CD4-positive, alpha-beta T cell (primary cell): ENCODE results near the gene DAAM1. TPM values are rescaled to one million over a fixed set of nuclear protein-coding genes. Genes with fewer than 3 reads are reported as not detected.

Experiments used
- ATAC-seq: fragments of 200-7000 bp; cut with Tn5 transposase; one replicate; pipeline ENCODE4 v1.10.0; 2022; ENCODE audit warnings: mild to moderate bottlenecking; ENCODE audit not compliant: poor library complexity
- CTCF ChIA-PET: fragments of 350-600 bp; sonication (Branson Sonifier 250); formaldehyde crosslinking; loops from one replicate; lab custom pipeline; 2021; ENCODE audit warnings: antibody characterized with exemption, inconsistent platforms; lab: Charles Lee
- POLR2A ChIA-PET: fragments of 350-600 bp; sonication (Branson Sonifier 250); formaldehyde crosslinking; loops from one replicate; lab custom pipeline; 2021; ENCODE audit warnings: antibody characterized with exemption, inconsistent platforms; lab: Charles Lee
- DNase-seq, 14 experiments: peaks; one replicate each; pipeline ENCODE4 v3.0.0-alpha.2; 2013 to 2020; ENCODE audit warnings: mixed read lengths in 2 of 14
- H3K27ac ChIP-seq, 2 donors: one replicate each; pipeline versions ENCODE4 v1.5.1 to v1.7.0; 2013; ENCODE audit warnings: low read length in 2 of 2, low read depth in 1 of 2, mild to moderate bottlenecking in 1 of 2
- H3K27me3 ChIP-seq, 2 experiments: 1 replicate in 1 of 2; 2 replicates in 1 of 2; pipeline versions ENCODE4 v1.6.1 to v1.7.0; 2013; ENCODE audit warnings: low read length in 2 of 2, control low read depth in 1 of 2, mild to moderate bottlenecking in 1 of 2, moderate library complexity in 1 of 2; ENCODE audit not compliant: insufficient read depth in 2 of 2, control insufficient read depth in 1 of 2
- H3K36me3 ChIP-seq: one replicate; pipeline ENCODE4 v1.6.1; 2013; ENCODE audit warnings: low read length, control low read depth; ENCODE audit not compliant: insufficient read depth
- H3K4me1 ChIP-seq: one replicate; pipeline ENCODE4 v1.6.1; 2013; ENCODE audit warnings: low read length, control low read depth; ENCODE audit not compliant: insufficient read depth
- H3K4me3 ChIP-seq: one replicate; pipeline ENCODE4 v1.5.1; 2013; ENCODE audit warnings: mild to moderate bottlenecking, low read length, moderate library complexity
- H3K9me3 ChIP-seq, 2 experiments: 1 replicate in 1 of 2; 2 replicates in 1 of 2; pipeline versions ENCODE4 v1.6.1 to v1.7.0; 2013; ENCODE audit warnings: low read length in 2 of 2, mild to moderate bottlenecking in 2 of 2, control low read depth in 1 of 2, moderate library complexity in 1 of 2; ENCODE audit not compliant: control insufficient read depth in 1 of 2, insufficient read depth in 1 of 2
- H3K27ac Mint-ChIP-seq: one replicate; pipeline ENCODE4 v1.8.0; 2020; ENCODE audit warnings: mixed read lengths
- H3K27me3 Mint-ChIP-seq: one replicate; pipeline ENCODE4 v1.8.0; 2021; ENCODE audit warnings: mixed read lengths
- H3K36me3 Mint-ChIP-seq: one replicate; pipeline ENCODE4 v1.8.0; 2021; ENCODE audit warnings: low read depth, mixed read lengths
- H3K4me1 Mint-ChIP-seq: one replicate; pipeline ENCODE4 v1.8.0; 2021; ENCODE audit warnings: low read depth, mixed read lengths
- H3K4me3 Mint-ChIP-seq: one replicate; pipeline ENCODE4 v1.8.0; 2020; ENCODE audit warnings: mild to moderate bottlenecking, mixed read lengths
- H3K9me3 Mint-ChIP-seq: one replicate; pipeline ENCODE4 v1.8.0; 2020; ENCODE audit warnings: mixed read lengths
- CTCF ChIP-seq: fragments of 200-600 bp; IDR thresholded peaks from one replicate; pipeline ENCODE4 v1.8.0; 2022; ENCODE audit warnings: antibody characterized with exemption, mild to moderate bottlenecking
- intact Hi-C, 2 experiments: fragments of 100-400 bp; cut with DNase I in 1 of 2; cut with micrococcal nuclease in 1 of 2; formaldehyde crosslinking; loops; one replicate each; pipeline versions ENCODE4 v1.15.1 to v1.9.0; 2023 to 2025; cut with DNase I, micrococcal nuclease
- total RNA-seq, 174 experiments: library from RNA in 2 of 174; stranded (reverse) in 2 of 174; gene quantifications; one replicate each; pipeline ENCODE4 v1.2.3 and lab custom pipeline; 2021 to 2026

DAAM1 gene
- total RNA-seq, 2 experiments from 2014 or later = 7.4 to 8.8 TPM

GRCh38 chr14:59417311-59417710, 228.8 kb downstream of the DAAM1 start:
- intact Hi-C loops = no loop called here

GRCh38 chr14:59419303-59419702, 230.8 kb downstream of the DAAM1 start:
- no peaks in the 10 kb centered on the region for H3K36me3 Mint-ChIP-seq
- H3K4me3 Mint-ChIP-seq = no peak overlapping the region
- no peaks in the 10 kb centered on the region for H3K4me1 ChIP-seq
- ChIA-PET POLR2A (no interaction called here), CTCF (interaction anchor here (0.6 kb wide), 1 partner anchor 918 kb away, joined by 4 read pairs; no protein-coding TSS in a partner anchor)
- H3K4me3 ChIP-seq = no peak overlapping the region
- intact Hi-C loops = no loop called here
- H3K27me3 ChIP-seq = no peaks in the 10 kb centered on the region
- no peak overlapping the region for H3K27ac ChIP-seq
- H3K36me3 ChIP-seq = no peaks in the 10 kb centered on the region
- H3K9me3 ChIP-seq = no peaks in the 10 kb centered on the region
- no peaks in the 10 kb centered on the region for H3K4me1 Mint-ChIP-seq
- no peak overlapping the region for H3K27ac Mint-ChIP-seq
- DNase-seq (no peak), ATAC-seq (no peak)
- H3K27me3 Mint-ChIP-seq = no peaks in the 10 kb centered on the region
- no peak for TF ChIP-seq CTCF
- no peaks in the 10 kb centered on the region for H3K9me3 Mint-ChIP-seq

More at GRCh38 chr14:59417311-59417710, 228.8 kb downstream of the DAAM1 start:
- Mint-ChIP-seq H3K36me3 (no peaks in the 10 kb centered on the region), H3K27me3 (no peaks in the 10 kb centered on the region), H3K4me1 (no peaks in the 10 kb centered on the region), H3K4me3 (no peak overlapping the region), H3K9me3 (no peaks in the 10 kb centered on the region), H3K27ac (no peak overlapping the region)
- Histone ChIP-seq H3K36me3 (no peaks in the 10 kb centered on the region), H3K4me3 (no peak overlapping the region), H3K27me3 (no peaks in the 10 kb centered on the region), H3K4me1 (no peaks in the 10 kb centered on the region), H3K27ac (no peak overlapping the region), H3K9me3 (no peaks in the 10 kb centered on the region)
- ATAC-seq (no peak), DNase-seq (no peak)
- ChIA-PET CTCF (no interaction called here), POLR2A (no interaction called here)
- no peak for TF ChIP-seq CTCF
